HL-60 (cell line): Measurements from ENCODE around the gene MTHFSD.

ENCODE experiments used
- GABPA ChIP-seq: IDR thresholded peaks from 2 replicates; pipeline ENCODE4 v1.6.1; 2012; ENCODE audit warnings: low read depth
- POLR2AphosphoS5 ChIP-seq: IDR thresholded peaks from 2 replicates; pipeline ENCODE4 v1.6.1; 2012; ENCODE audit warnings: low read depth
- SPI1 ChIP-seq: IDR thresholded peaks from 2 replicates; pipeline ENCODE4 v1.6.1; 2012; ENCODE audit warnings: low read depth, mild to moderate bottlenecking, borderline replicate concordance
- TF ChIP-seq, protein P1 (sequence below): IDR thresholded peaks from one replicate; pipeline ENCODE4 v1.5.1; 2011; ENCODE audit warnings: low read length, control low read depth, inconsistent platforms; ENCODE audit not compliant: insufficient read depth
- TF ChIP-seq, protein P2 (sequence below): IDR thresholded peaks from 2 replicates; pipeline ENCODE4 v1.6.1; 2012; ENCODE audit warnings: low read depth; ENCODE audit not compliant: insufficient replicate concordance

DNA sequence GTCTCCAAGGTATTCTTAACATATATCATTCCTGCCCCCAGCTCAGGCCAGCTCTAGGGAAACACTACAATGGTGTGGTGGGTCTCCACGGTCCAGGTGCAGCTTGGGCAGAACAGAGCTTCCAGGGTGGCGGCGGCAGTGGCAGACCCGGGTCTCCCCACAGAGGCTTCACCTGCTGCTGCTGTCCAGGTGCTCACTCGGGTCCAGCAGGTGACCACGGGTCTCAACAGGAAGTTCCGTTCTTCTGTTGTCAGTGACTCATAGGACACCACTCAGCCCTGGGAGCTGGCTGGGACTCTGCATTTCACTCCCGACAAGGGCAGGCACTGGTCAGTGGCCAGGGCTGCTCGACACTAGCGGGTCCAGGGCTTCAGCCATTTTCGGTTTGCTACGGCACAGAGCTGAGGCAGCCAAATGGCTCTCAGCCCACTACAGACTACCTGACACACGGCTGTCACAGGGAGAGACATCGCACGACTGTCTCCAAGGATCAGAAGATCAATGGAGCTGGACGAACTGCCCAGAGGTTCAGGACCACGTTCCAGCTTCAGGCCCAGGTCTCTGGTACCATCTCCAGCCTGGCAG is 16.7 kb downstream of the MTHFSD start:
- TF ChIP-seq, protein P1, sequence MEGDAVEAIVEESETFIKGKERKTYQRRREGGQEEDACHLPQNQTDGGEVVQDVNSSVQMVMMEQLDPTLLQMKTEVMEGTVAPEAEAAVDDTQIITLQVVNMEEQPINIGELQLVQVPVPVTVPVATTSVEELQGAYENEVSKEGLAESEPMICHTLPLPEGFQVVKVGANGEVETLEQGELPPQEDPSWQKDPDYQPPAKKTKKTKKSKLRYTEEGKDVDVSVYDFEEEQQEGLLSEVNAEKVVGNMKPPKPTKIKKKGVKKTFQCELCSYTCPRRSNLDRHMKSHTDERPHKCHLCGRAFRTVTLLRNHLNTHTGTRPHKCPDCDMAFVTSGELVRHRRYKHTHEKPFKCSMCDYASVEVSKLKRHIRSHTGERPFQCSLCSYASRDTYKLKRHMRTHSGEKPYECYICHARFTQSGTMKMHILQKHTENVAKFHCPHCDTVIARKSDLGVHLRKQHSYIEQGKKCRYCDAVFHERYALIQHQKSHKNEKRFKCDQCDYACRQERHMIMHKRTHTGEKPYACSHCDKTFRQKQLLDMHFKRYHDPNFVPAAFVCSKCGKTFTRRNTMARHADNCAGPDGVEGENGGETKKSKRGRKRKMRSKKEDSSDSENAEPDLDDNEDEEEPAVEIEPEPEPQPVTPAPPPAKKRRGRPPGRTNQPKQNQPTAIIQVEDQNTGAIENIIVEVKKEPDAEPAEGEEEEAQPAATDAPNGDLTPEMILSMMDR = no peak
- TF ChIP-seq SPI1 (no peak), POLR2AphosphoS5 (no peak), GABPA (no peak)
- TF ChIP-seq, protein P2, sequence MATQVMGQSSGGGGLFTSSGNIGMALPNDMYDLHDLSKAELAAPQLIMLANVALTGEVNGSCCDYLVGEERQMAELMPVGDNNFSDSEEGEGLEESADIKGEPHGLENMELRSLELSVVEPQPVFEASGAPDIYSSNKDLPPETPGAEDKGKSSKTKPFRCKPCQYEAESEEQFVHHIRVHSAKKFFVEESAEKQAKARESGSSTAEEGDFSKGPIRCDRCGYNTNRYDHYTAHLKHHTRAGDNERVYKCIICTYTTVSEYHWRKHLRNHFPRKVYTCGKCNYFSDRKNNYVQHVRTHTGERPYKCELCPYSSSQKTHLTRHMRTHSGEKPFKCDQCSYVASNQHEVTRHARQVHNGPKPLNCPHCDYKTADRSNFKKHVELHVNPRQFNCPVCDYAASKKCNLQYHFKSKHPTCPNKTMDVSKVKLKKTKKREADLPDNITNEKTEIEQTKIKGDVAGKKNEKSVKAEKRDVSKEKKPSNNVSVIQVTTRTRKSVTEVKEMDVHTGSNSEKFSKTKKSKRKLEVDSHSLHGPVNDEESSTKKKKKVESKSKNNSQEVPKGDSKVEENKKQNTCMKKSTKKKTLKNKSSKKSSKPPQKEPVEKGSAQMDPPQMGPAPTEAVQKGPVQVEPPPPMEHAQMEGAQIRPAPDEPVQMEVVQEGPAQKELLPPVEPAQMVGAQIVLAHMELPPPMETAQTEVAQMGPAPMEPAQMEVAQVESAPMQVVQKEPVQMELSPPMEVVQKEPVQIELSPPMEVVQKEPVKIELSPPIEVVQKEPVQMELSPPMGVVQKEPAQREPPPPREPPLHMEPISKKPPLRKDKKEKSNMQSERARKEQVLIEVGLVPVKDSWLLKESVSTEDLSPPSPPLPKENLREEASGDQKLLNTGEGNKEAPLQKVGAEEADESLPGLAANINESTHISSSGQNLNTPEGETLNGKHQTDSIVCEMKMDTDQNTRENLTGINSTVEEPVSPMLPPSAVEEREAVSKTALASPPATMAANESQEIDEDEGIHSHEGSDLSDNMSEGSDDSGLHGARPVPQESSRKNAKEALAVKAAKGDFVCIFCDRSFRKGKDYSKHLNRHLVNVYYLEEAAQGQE = no peak
